Measurements from ENCODE around the gene EDN3. TPM values are rescaled to one million over a fixed set of nuclear protein-coding genes. Genes with fewer than 3 reads are reported as not detected.

Gene EDN3
- total RNA-seq, 1 experiment from 2014 or later, result not detected

Other genes with a start within 250 kb of the EDN3 start
- not detected in 2 replicates for gene ZNF831, start 136.8 kb upstream of the EDN3 start, total RNA-seq (2014; rRNA removed; shearing (Covaris generic))

Data from SK-MEL-5 (cell line).